ENCODE measurements around the gene ALOX15. TPM values are rescaled to one million over a fixed set of nuclear protein-coding genes. Genes with fewer than 3 reads are reported as not detected.
"Not testable (repeated sequence)": the region's sequence is repeated elsewhere in the genome, so short reads cannot be mapped to it uniquely, and the experiment has no call there.

ALOX15 gene, protein sequence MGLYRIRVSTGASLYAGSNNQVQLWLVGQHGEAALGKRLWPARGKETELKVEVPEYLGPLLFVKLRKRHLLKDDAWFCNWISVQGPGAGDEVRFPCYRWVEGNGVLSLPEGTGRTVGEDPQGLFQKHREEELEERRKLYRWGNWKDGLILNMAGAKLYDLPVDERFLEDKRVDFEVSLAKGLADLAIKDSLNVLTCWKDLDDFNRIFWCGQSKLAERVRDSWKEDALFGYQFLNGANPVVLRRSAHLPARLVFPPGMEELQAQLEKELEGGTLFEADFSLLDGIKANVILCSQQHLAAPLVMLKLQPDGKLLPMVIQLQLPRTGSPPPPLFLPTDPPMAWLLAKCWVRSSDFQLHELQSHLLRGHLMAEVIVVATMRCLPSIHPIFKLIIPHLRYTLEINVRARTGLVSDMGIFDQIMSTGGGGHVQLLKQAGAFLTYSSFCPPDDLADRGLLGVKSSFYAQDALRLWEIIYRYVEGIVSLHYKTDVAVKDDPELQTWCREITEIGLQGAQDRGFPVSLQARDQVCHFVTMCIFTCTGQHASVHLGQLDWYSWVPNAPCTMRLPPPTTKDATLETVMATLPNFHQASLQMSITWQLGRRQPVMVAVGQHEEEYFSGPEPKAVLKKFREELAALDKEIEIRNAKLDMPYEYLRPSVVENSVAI
- total RNA-seq (2022) = 0.27 and 0.38 TPM in 2 replicates
- percentile 10 among the genes with signal in this experiment for Bru-seq, nascent RNA
- BruChase-seq, experiment 1, labeled RNA remaining after a 6-hour chase = percentile 29 among the genes with signal in this experiment
- percentile 19 among the genes with signal in this experiment for BruChase-seq, experiment 2, labeled RNA remaining after a 2-hour chase
- long read RNA-seq = 0 reads

DNA sequence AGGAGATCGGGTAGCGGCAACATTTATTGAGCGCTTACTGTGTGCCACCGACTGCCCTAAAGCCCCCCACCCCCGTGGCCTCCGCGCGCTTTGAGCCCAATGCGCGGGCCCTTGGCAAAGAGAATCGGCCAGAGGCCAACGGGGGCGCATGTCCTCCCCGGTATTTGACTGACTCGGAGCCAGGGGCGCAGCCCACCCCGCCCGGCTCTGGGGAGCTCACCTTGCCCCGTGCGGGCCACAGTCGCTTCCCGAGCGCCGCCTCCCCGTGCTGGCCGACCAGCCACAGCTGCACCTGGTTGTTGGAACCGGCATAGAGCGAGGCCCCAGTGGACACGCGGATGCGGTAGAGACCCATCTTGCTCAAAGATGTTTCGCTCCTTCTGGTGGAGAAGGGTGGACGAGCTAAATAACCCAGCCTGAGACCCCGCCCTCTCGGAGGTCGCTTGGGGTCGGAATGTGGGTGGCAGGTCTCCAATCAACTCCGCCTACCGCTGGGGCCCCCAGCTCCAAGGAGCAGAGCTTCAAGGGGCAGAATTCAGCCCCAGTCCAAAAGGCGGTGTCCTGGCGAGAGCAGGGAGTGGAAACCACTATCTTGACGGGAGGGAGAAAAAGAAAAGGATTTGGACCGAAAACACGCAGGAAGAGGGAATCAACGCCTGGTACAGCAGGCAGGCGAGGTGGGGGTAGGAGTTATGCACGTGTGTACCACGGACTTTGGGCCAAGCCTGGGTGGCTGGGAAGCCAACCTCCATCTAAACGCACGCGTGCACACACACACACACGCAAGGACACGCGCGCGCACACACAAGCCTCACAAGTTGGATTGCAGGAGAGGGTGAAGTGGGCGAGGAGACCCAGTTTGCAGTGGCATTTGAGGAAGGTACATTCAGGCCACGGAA, at the start of gene ALOX15:
TSS of gene ALOX15 (minus strand) at position 382 of the 899 bp plus-strand sequence. CDS start at position 355, 27 bp downstream.
- H3K36me3 Mint-ChIP-seq (ENCODE audit: insufficient read depth, unreplicated experiment) = no peaks in the 10 kb centered on the region
- no peak within 1 kb of the TSS for H3K4me3 Mint-ChIP-seq (ENCODE audit: low read depth, unreplicated experiment)
- BruUV-seq (replicated peaks) = no TSS peak
- no peaks in the 10 kb centered on the region for H3K9me3 Mint-ChIP-seq (ENCODE audit: low read depth, unreplicated experiment)
- TF ChIP-seq, protein P1, sequence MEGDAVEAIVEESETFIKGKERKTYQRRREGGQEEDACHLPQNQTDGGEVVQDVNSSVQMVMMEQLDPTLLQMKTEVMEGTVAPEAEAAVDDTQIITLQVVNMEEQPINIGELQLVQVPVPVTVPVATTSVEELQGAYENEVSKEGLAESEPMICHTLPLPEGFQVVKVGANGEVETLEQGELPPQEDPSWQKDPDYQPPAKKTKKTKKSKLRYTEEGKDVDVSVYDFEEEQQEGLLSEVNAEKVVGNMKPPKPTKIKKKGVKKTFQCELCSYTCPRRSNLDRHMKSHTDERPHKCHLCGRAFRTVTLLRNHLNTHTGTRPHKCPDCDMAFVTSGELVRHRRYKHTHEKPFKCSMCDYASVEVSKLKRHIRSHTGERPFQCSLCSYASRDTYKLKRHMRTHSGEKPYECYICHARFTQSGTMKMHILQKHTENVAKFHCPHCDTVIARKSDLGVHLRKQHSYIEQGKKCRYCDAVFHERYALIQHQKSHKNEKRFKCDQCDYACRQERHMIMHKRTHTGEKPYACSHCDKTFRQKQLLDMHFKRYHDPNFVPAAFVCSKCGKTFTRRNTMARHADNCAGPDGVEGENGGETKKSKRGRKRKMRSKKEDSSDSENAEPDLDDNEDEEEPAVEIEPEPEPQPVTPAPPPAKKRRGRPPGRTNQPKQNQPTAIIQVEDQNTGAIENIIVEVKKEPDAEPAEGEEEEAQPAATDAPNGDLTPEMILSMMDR (IDR thresholded peaks at IDR 0.05; ENCODE audit: unreplicated experiment) = no peak
- intact Hi-C loops (cut with micrococcal nuclease; ENCODE audit: unreplicated experiment) = no loop called here
- no peak for DNase-seq
- H3K4me1 Mint-ChIP-seq (ENCODE audit: low read depth, unreplicated experiment) = peaks cover 13% of the 10 kb centered on the region
- no peak within 1 kb of the TSS for H3K27ac Mint-ChIP-seq (ENCODE audit: unreplicated experiment)
- H3K27me3 Mint-ChIP-seq (ENCODE audit: unreplicated experiment) = peaks cover 93% of the 10 kb centered on the region
- CTCF ChIA-PET = no interaction called here

DNA sequence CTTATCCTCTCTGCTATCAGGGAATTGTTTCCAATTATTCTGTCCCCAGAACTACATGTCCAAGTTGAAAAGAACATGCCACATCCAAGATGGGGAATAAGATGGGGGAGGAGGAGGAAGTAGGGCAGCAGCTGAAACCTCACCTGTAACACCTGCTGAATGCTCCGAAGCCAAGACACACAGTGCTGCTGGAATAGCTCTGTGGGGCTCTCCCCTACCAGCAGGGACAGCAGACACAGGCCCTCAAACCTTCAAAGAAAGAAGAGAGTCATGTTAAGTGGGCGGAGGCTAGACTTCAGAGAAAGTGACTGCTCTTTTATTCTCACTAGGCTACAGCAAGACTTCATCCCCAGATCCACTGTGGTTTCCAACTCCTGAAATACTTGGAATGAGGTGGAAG, 49.3 kb upstream of the ALOX15 start:
- Mint-ChIP-seq H3K9me3 (ENCODE audit: low read depth, unreplicated experiment) (no peaks in the 10 kb centered on the region), H3K4me1 (ENCODE audit: low read depth, unreplicated experiment) (no peaks in the 10 kb centered on the region), H3K36me3 (ENCODE audit: insufficient read depth, unreplicated experiment) (peaks cover 13% of the 10 kb centered on the region), H3K4me3 (ENCODE audit: low read depth, unreplicated experiment) (no peak overlapping the region), H3K27me3 (ENCODE audit: unreplicated experiment) (no peaks in the 10 kb centered on the region), H3K27ac (ENCODE audit: unreplicated experiment) (no peak overlapping the region)
- BruUV-seq (replicated peaks) = no TSS peak
- TF ChIP-seq, protein P1 (IDR thresholded peaks at IDR 0.05; ENCODE audit: unreplicated experiment) = no peak
- intact Hi-C loops (cut with micrococcal nuclease; ENCODE audit: unreplicated experiment) = no loop called here
- CTCF ChIA-PET = no interaction called here
- no peak for DNase-seq

- H3K4me1 Mint-ChIP-seq (ENCODE audit: low read depth, unreplicated experiment); H3K27me3 Mint-ChIP-seq (ENCODE audit: unreplicated experiment); BruUV-seq (replicated peaks); H3K4me3 Mint-ChIP-seq (ENCODE audit: low read depth, unreplicated experiment); H3K27ac Mint-ChIP-seq (ENCODE audit: unreplicated experiment); H3K9me3 Mint-ChIP-seq (ENCODE audit: low read depth, unreplicated experiment); DNase-seq; CTCF ChIA-PET; intact Hi-C loops (cut with micrococcal nuclease; ENCODE audit: unreplicated experiment): not testable (repeated sequence)
- H3K36me3 Mint-ChIP-seq (ENCODE audit: insufficient read depth, unreplicated experiment) = peaks cover 11% of the 10 kb centered on the region
These were observed 48.4 kb upstream of the ALOX15 start for GRCh38 chr17:4689872-4690271.

DNA sequence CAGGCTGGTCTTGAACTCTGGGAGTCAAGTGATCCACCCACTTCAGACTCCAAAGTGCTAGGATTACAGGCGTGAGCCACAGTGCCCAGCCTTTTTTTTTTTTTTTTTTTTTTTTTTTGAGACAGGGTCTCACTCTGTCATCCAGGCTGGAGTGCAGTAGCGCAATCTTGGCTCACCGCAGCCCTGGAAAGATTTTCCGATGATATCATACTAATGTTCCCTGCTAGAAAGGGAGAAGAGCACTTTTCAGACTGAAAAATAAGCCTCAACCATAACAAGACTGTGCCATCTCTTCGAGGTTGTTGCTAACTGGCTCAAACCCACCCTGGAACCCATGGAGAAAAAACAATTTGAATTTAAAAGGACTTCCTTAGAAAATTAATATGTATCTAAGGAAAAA, 42.3 kb upstream of the ALOX15 start:
- BruUV-seq (replicated peaks); H3K27me3 Mint-ChIP-seq (ENCODE audit: unreplicated experiment); H3K9me3 Mint-ChIP-seq (ENCODE audit: low read depth, unreplicated experiment); intact Hi-C loops (cut with micrococcal nuclease; ENCODE audit: unreplicated experiment); H3K27ac Mint-ChIP-seq (ENCODE audit: unreplicated experiment); CTCF ChIA-PET; DNase-seq; H3K4me3 Mint-ChIP-seq (ENCODE audit: low read depth, unreplicated experiment): not testable (repeated sequence)
- Mint-ChIP-seq H3K36me3 (ENCODE audit: insufficient read depth, unreplicated experiment) (peaks cover 34% of the 10 kb centered on the region), H3K4me1 (ENCODE audit: low read depth, unreplicated experiment) (peaks cover 17% of the 10 kb centered on the region)

DNA sequence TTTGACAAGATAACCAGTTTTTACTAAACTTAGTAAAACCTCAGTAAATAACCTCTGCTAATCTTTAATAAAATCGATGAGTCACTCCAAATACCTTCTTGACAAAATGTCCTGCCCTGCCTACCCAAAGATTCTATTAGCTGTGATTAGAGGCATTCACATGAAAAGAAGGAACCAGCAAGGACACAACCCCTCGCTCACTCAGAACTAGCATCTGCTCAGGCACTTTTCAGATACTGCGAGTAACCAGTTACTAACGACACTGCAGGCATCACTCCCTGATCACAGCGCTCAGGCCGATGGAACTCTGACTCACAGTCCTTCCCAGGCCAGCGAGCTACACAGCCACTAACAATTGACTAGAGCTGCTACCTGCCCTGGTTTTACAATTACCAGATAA, 38.2 kb upstream of the ALOX15 start:
- Mint-ChIP-seq H3K27ac (ENCODE audit: unreplicated experiment) (peak overlapping the region; percentile 44), H3K27me3 (ENCODE audit: unreplicated experiment) (no peaks in the 10 kb centered on the region), H3K36me3 (ENCODE audit: insufficient read depth, unreplicated experiment) (peaks cover 48% of the 10 kb centered on the region), H3K9me3 (ENCODE audit: low read depth, unreplicated experiment) (no peaks in the 10 kb centered on the region), H3K4me3 (ENCODE audit: low read depth, unreplicated experiment) (no peak overlapping the region), H3K4me1 (ENCODE audit: low read depth, unreplicated experiment) (peaks cover 17% of the 10 kb centered on the region)
- CTCF ChIA-PET = interaction anchor here (1.2 kb wide), 1 partner anchor 23 kb away, joined by 4 read pairs; no protein-coding TSS in a partner anchor
- peak; percentile 24 for DNase-seq
- intact Hi-C loops (cut with micrococcal nuclease; ENCODE audit: unreplicated experiment) = no loop called here
- no TSS peak for BruUV-seq (replicated peaks)
- TF ChIP-seq, protein P1 (IDR thresholded peaks at IDR 0.05; ENCODE audit: unreplicated experiment) = no peak
